Mammary epithelial cell (primary cell): ENCODE measurements around the gene IGF2BP3.

Source experiments
- CTCF ChIP-seq, 2 donors: IDR thresholded peaks in 1 of 2; conservative IDR thresholded peaks in 1 of 2; 2 replicates each; pipeline ENCODE4 v1.5.1; 2011 to 2012; ENCODE audit warnings: inconsistent platforms in 2 of 2, low read length in 2 of 2, mild to moderate bottlenecking in 2 of 2, control low read depth in 1 of 2, low read depth in 1 of 2; ENCODE audit not compliant: insufficient read depth in 1 of 2; ENCODE audit errors: extremely low read depth in 1 of 2
- EZH2 ChIP-seq: IDR thresholded peaks from 2 replicates; pipeline ENCODE4 v1.6.1; 2012; ENCODE audit warnings: low read length, inconsistent platforms, borderline replicate concordance

- no peak for TF ChIP-seq CTCF (conservative IDR thresholded peaks at IDR 0.05 in 1 of 2, IDR thresholded peaks at IDR 0.05 in 1 of 2; ENCODE audit: extremely low read depth in 1 of 2, insufficient read depth in 1 of 2, low read depth in 1 of 2, low read length in 2 of 2)
- no peak for TF ChIP-seq EZH2
Measured at GRCh38 chr7:23393636-23394035, 76.7 kb downstream of the IGF2BP3 start.
